Naive thymus-derived CD8-positive, alpha-beta T cell (primary cell): ENCODE results near the gene TUBGCP6. TPM values are rescaled to one million over a fixed set of nuclear protein-coding genes. Genes with fewer than 3 reads are reported as not detected.
A peak's percentile ranks its signal among the peaks of the same experiment; 100 is the strongest.

Experiments used
- ATAC-seq, 2 donors: fragments of 150-1000 bp; cut with Tn5 transposase in 1 of 2; sonication (Bioruptor Pico), chemical (Tn5 transposase) in 1 of 2; 1 replicate in 1 of 2; 2 replicates in 1 of 2; pipeline ENCODE4 v1.10.0; 2021; ENCODE audit warnings: mild to moderate bottlenecking in 2 of 2, moderate library complexity in 2 of 2
- POLR2A ChIA-PET: fragments of 350-600 bp; sonication (Branson Sonifier 250); formaldehyde crosslinking; loops from one replicate; lab custom pipeline; 2021; ENCODE audit warnings: antibody characterized with exemption; lab: Charles Lee
- DNase-seq, 10 donors: peaks; one replicate each; pipeline versions ENCODE4 v3.0.0 to v3.0.0-alpha.2; 2020 to 2022
- H3K27ac Mint-ChIP-seq, 10 donors: one replicate each; pipeline ENCODE4 v1.8.0; 2020 to 2022; ENCODE audit warnings: mild to moderate bottlenecking in 10 of 10, mixed read lengths in 10 of 10, moderate library complexity in 4 of 10, inconsistent platforms in 1 of 10
- H3K27me3 Mint-ChIP-seq, 5 donors: one replicate each; pipeline ENCODE4 v1.8.0; 2021 to 2022; ENCODE audit warnings: mixed read lengths in 5 of 5
- H3K36me3 Mint-ChIP-seq, 3 donors: one replicate each; pipeline ENCODE4 v1.8.0; 2020 to 2022; ENCODE audit warnings: mixed read lengths in 3 of 3, mild to moderate bottlenecking in 2 of 3, inconsistent platforms in 1 of 3
- H3K4me1 Mint-ChIP-seq, 4 donors: one replicate each; pipeline ENCODE4 v1.8.0; 2021 to 2022; ENCODE audit warnings: mixed read lengths in 4 of 4
- H3K4me3 Mint-ChIP-seq, 10 donors: one replicate each; pipeline ENCODE4 v1.8.0; 2020 to 2022; ENCODE audit warnings: mild to moderate bottlenecking in 10 of 10, mixed read lengths in 10 of 10, moderate library complexity in 6 of 10, inconsistent platforms in 1 of 10
- H3K9me3 Mint-ChIP-seq, 9 donors: one replicate each; pipeline ENCODE4 v1.8.0; 2020 to 2022; ENCODE audit warnings: mixed read lengths in 9 of 9, mild to moderate bottlenecking in 3 of 9, inconsistent platforms in 1 of 9, moderate library complexity in 1 of 9
- polyA plus RNA-seq, 3 donors: library from polyadenylated mRNA; unstranded; fragments of 300-500 nt; fragmentation: Illumina TruSeq; gene quantifications; one replicate each; pipeline ENCODE4 v1.2.3, GENCODE V29; 2021
- total RNA-seq, 8 experiments: library from RNA in 2 of 8; stranded (reverse) in 2 of 8; gene quantifications; one replicate each; pipeline ENCODE4 v1.2.3 and lab custom pipeline; 2021 to 2026

TUBGCP6 gene
- total and polyA plus RNA-seq, 5 experiments from 2014 or later, result 9.3 to 156 (median 25.2) TPM

- no peaks in the 10 kb centered on the region for H3K4me1 Mint-ChIP-seq
- ATAC-seq (no peak), DNase-seq (no peak)
- H3K27ac Mint-ChIP-seq, result no peak overlapping the region
- H3K36me3 Mint-ChIP-seq, result peaks cover 0 to 9% (median 0%) of the 10 kb centered on the region in 3 donors
- no peaks in the 10 kb centered on the region for H3K9me3 Mint-ChIP-seq
- peaks cover 0 to 3% (median 0%) of the 10 kb centered on the region in 5 donors for H3K27me3 Mint-ChIP-seq
- POLR2A ChIA-PET, result no interaction called here
- H3K4me3 Mint-ChIP-seq, result no peak overlapping the region
Measured at GRCh38 chr22:50286275-50286674, 41.5 kb upstream of the TUBGCP6 start.

GRCh38 chr22:50285568-50286229 is 40.9 kb upstream of the TUBGCP6 start:
- peaks cover 0 to 14% (median 0%) of the 10 kb centered on the region in 3 donors for H3K36me3 Mint-ChIP-seq
- POLR2A ChIA-PET, result no interaction called here
- H3K27ac Mint-ChIP-seq, result no peak overlapping the region
- H3K9me3 Mint-ChIP-seq, result no peaks in the 10 kb centered on the region
- no peaks in the 10 kb centered on the region for H3K4me1 Mint-ChIP-seq
- peaks cover 0 to 2% (median 0%) of the 10 kb centered on the region in 5 donors for H3K27me3 Mint-ChIP-seq
- no peak for ATAC-seq
- no peak for DNase-seq
- H3K4me3 Mint-ChIP-seq, result no peak overlapping the region

- POLR2A ChIA-PET, result interaction anchor here (0.6 kb wide), 1 partner anchor 10 kb away, joined by 5 read pairs; no protein-coding TSS in a partner anchor
- Mint-ChIP-seq H3K27ac (peak overlapping the region in 1 of 10 donors; percentile 31), H3K27me3 (no peaks in the 10 kb centered on the region), H3K36me3 (peaks cover 0 to 15% (median 0%) of the 10 kb centered on the region in 3 donors), H3K4me3 (no peak overlapping the region), H3K4me1 (no peaks in the 10 kb centered on the region), H3K9me3 (no peaks in the 10 kb centered on the region)
- DNase-seq (no peak), ATAC-seq (no peak)
Measured at GRCh38 chr22:50284479-50284878, 39.7 kb upstream of the TUBGCP6 start.

DNA sequence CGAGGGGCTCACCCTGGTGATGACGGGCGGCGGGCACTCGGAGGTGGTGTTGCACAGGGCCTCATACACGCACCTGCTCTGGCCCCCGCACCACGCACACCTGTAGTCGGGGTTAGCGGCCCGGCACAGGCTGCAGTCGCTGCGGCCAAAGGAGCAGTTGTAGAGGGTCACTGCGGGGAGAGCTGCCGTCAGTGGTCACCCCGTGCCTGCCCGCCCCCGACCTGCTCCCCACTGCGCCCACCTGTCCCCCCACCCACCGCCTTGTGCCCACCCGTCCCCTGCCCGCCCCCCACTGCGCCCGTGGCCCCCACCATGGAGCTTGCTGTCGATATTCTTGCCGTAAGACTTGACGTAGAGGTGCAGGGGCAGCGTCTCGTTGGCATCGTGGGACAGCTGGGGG is 39.0 kb upstream of the TUBGCP6 start:
- Mint-ChIP-seq H3K36me3 (peaks cover 0 to 15% (median 0%) of the 10 kb centered on the region in 3 donors), H3K4me1 (no peaks in the 10 kb centered on the region), H3K9me3 (no peaks in the 10 kb centered on the region), H3K27me3 (no peaks in the 10 kb centered on the region), H3K4me3 (no peak overlapping the region), H3K27ac (no peak overlapping the region)
- no peak for ATAC-seq
- no peak for DNase-seq
- POLR2A ChIA-PET, result interaction anchor here (0.6 kb wide), 1 partner anchor 11 kb away, joined by 5 read pairs; no protein-coding TSS in a partner anchor

DNA sequence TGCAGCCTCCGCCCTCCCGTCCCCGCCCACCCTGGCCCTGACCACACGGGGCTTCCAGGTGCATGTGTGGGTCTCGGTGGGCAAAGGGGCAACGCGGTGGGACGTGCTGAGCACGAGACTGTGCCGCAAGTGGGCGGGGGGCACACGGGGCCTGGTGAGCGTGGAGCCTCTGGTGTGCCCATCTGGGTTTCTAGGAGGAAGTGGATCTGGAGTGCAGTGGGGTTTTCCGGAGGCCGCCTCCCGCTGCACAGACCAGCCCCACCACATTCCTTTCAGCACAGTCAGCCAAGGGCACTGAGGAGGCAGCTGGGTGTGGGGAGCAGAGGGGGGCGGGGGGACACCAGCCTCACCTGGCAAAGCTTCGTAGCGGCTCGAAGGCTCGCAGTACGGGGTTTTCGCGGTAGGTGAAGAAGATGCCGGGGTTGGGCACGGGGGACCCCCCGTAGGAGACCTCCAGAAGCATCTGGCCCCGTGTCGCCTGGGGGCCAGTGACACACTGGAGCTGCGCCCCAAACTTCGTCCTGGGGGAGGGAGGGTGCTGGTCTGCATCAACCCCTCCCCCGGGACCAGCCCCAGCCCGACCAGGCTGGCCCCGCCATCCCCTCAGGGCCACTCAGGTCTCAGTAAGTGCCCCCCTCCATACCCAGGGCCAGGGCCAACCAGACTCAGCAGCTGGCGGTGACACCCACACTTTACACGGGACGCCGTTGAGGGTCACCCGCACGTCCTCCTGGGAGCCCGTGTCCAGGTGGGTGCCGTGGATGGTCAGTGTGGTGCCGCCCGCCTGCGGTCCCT is 37.7 kb upstream of the TUBGCP6 start:
- no peaks in the 10 kb centered on the region for H3K9me3 Mint-ChIP-seq
- no peaks in the 10 kb centered on the region for H3K27me3 Mint-ChIP-seq
- no peak for DNase-seq
- POLR2A ChIA-PET, result no interaction called here
- peaks cover 0 to 10% (median 0%) of the 10 kb centered on the region in 3 donors for H3K36me3 Mint-ChIP-seq
- ATAC-seq, result no peak
- no peaks in the 10 kb centered on the region for H3K4me1 Mint-ChIP-seq
- H3K4me3 Mint-ChIP-seq, result no peak overlapping the region
- no peak overlapping the region for H3K27ac Mint-ChIP-seq

GRCh38 chr22:50281957-50282356 is 37.1 kb upstream of the TUBGCP6 start:
- POLR2A ChIA-PET, result no interaction called here
- Mint-ChIP-seq H3K9me3 (no peaks in the 10 kb centered on the region), H3K4me3 (no peak overlapping the region), H3K4me1 (no peaks in the 10 kb centered on the region), H3K36me3 (peaks cover 0 to 10% (median 0%) of the 10 kb centered on the region in 3 donors), H3K27me3 (no peaks in the 10 kb centered on the region), H3K27ac (no peak overlapping the region)
- ATAC-seq, result no peak
- DNase-seq, result no peak

DNA sequence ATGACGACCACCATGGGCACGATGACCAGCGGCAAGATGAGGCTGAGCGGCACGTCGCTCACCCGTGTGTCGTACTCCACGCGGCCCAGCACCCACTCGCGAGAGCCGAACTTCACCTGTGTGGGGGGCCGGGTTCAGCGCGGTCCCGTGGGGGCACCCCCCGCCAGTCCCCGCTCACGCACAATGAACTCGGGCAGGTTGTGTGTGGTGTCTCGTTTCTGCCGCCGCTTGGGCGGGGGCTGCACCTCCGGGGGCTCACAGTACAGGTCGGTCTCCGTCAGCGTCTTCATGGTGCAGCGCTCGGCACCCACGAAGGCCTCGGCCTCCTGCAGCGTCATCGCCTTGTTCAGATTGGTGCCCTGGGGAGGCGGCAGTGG is 36.5 kb upstream of the TUBGCP6 start:
- H3K27ac Mint-ChIP-seq, result no peak overlapping the region
- H3K27me3 Mint-ChIP-seq, result no peaks in the 10 kb centered on the region
- POLR2A ChIA-PET, result no interaction called here
- peaks cover 0 to 3% (median 0%) of the 10 kb centered on the region in 4 donors for H3K4me1 Mint-ChIP-seq
- ATAC-seq, result no peak
- H3K36me3 Mint-ChIP-seq, result peaks cover 0 to 10% (median 0%) of the 10 kb centered on the region in 3 donors
- no peak overlapping the region for H3K4me3 Mint-ChIP-seq
- no peaks in the 10 kb centered on the region for H3K9me3 Mint-ChIP-seq
- DNase-seq, result no peak

DNA sequence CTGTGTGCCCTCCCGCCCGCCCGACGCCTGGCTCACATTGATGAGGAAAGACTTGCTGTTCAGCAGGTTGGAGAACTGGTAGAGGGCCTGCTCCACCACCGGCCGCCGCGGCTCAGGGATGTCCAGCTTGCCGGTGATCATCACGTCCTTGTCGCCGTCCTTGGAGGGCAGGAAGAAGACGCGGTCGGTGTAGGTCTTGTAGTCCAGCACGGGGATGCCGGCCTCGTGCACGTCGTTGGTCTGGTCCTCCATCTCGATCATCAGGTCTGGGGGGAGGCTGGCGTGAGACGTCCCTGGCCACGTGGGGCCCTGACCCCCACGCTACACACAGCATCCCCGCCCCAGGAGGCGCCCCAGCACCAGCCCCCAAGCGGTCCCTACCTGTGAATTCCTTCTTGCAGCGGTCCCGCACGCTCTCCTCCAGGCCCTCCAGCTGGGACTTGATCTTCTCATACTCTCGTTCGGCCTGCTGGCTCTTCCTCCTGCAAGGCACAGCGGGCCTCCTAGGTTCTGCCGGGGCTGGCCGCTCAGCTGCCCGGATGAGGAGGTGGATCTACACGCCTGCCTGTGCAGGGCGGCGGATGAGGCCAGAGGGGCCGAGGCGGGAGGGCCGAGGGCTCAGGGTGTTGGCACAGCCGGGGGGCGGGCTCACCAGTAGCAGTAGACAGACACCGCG is 36.0 kb upstream of the TUBGCP6 start:
- Mint-ChIP-seq H3K9me3 (no peaks in the 10 kb centered on the region), H3K4me1 (peaks cover 0 to 5% (median 0%) of the 10 kb centered on the region in 4 donors), H3K4me3 (no peak overlapping the region), H3K36me3 (peaks cover 0 to 10% (median 0%) of the 10 kb centered on the region in 3 donors), H3K27ac (no peak overlapping the region), H3K27me3 (no peaks in the 10 kb centered on the region)
- no peak for DNase-seq
- no peak for ATAC-seq
- POLR2A ChIA-PET, result no interaction called here

- no peak overlapping the region for H3K27ac Mint-ChIP-seq
- ATAC-seq (no peak), DNase-seq (no peak)
- H3K36me3 Mint-ChIP-seq, result peaks cover 0 to 10% (median 0%) of the 10 kb centered on the region in 3 donors
- no peak overlapping the region for H3K4me3 Mint-ChIP-seq
- POLR2A ChIA-PET, result no interaction called here
- peaks cover 0 to 6% (median 0%) of the 10 kb centered on the region in 4 donors for H3K4me1 Mint-ChIP-seq
- H3K27me3 Mint-ChIP-seq, result no peaks in the 10 kb centered on the region
- no peaks in the 10 kb centered on the region for H3K9me3 Mint-ChIP-seq
Measured at GRCh38 chr22:50280022-50280707, 35.3 kb upstream of the TUBGCP6 start.

- ATAC-seq (no peak), DNase-seq (no peak)
- H3K4me3 Mint-ChIP-seq, result no peak overlapping the region
- H3K27ac Mint-ChIP-seq, result no peak overlapping the region
- POLR2A ChIA-PET, result interaction anchor here (0.9 kb wide), 1 partner anchor 22 kb away, joined by 3 read pairs; no protein-coding TSS in a partner anchor
- no peaks in the 10 kb centered on the region for H3K9me3 Mint-ChIP-seq
- peaks cover 0 to 9% (median 0%) of the 10 kb centered on the region in 3 donors for H3K36me3 Mint-ChIP-seq
- peaks cover 0 to 8% (median 3%) of the 10 kb centered on the region in 4 donors for H3K4me1 Mint-ChIP-seq
- H3K27me3 Mint-ChIP-seq, result no peaks in the 10 kb centered on the region
Measured at GRCh38 chr22:50278956-50279619, 34.3 kb upstream of the TUBGCP6 start.

GRCh38 chr22:50278461-50278860 is 33.6 kb upstream of the TUBGCP6 start:
- H3K4me1 Mint-ChIP-seq, result peaks cover 5 to 13% (median 6%) of the 10 kb centered on the region in 4 donors
- POLR2A ChIA-PET, result interaction anchor here (0.9 kb wide), 1 partner anchor 23 kb away, joined by 3 read pairs; no protein-coding TSS in a partner anchor
- no peak overlapping the region for H3K27ac Mint-ChIP-seq
- no peak for ATAC-seq
- no peak overlapping the region for H3K4me3 Mint-ChIP-seq
- no peaks in the 10 kb centered on the region for H3K9me3 Mint-ChIP-seq
- no peak for DNase-seq
- peaks cover 0 to 8% (median 0%) of the 10 kb centered on the region in 3 donors for H3K36me3 Mint-ChIP-seq
- peaks cover 0 to 1% (median 0%) of the 10 kb centered on the region in 5 donors for H3K27me3 Mint-ChIP-seq

- peaks cover 0 to 3% (median 0%) of the 10 kb centered on the region in 5 donors for H3K27me3 Mint-ChIP-seq
Measured at GRCh38 chr22:50277761-50278160, 32.9 kb upstream of the TUBGCP6 start.

More at GRCh38 chr22:50277761-50278160, 32.9 kb upstream of the TUBGCP6 start:
- Mint-ChIP-seq H3K9me3 (no peaks in the 10 kb centered on the region), H3K27ac (no peak overlapping the region), H3K36me3 (peaks cover 0 to 6% (median 0%) of the 10 kb centered on the region in 3 donors), H3K4me3 (no peak overlapping the region), H3K4me1 (peaks cover 5 to 13% (median 7%) of the 10 kb centered on the region in 4 donors)
- DNase-seq, result no peak
- POLR2A ChIA-PET, result no interaction called here
- ATAC-seq, result no peak
